Right lobe of liver (tissue), 6 donors: Measurements from ENCODE around the gene ST6GALNAC6. TPM values are rescaled to one million over a fixed set of nuclear protein-coding genes. Genes with fewer than 3 reads are reported as not detected.

Experiments
- ATAC-seq, 4 donors: fragments of 200-7000 bp; cut with Tn5 transposase; one replicate each; pipeline ENCODE4 v1.9.1; 2020; ENCODE audit warnings: mild to moderate bottlenecking in 4 of 4, moderate library complexity in 4 of 4
- DNase-seq, 3 donors: peaks; one replicate each; pipeline ENCODE4 v3.0.0-alpha.2; 2020
- H3K27ac ChIP-seq, 3 donors: fragments of 200-600 bp; one replicate each; pipeline ENCODE4 v1.8.0; 2022
- H3K27me3 ChIP-seq, 2 donors: fragments of 200-600 bp; one replicate each; pipeline ENCODE4 v1.8.0; 2022
- H3K36me3 ChIP-seq, 4 donors: fragments of 200-600 bp; sonication (generic) in 1 of 4; one replicate each; pipeline versions ENCODE4 v1.5.1 to v1.8.0; 2017 to 2022; ENCODE audit warnings: control low read depth in 1 of 4
- H3K4me1 ChIP-seq, 4 donors: fragments of 200-600 bp; sonication (generic) in 1 of 4; one replicate each; pipeline versions ENCODE4 v1.5.1 to v1.8.0; 2017 to 2022; ENCODE audit warnings: control low read depth in 1 of 4
- H3K4me3 ChIP-seq, 3 donors: fragments of 200-600 bp; one replicate each; pipeline ENCODE4 v1.8.0; 2022
- H3K9me3 ChIP-seq, 4 donors: fragments of 200-600 bp; sonication (generic) in 1 of 4; one replicate each; pipeline versions ENCODE4 v1.5.1 to v1.8.0; 2017 to 2022; ENCODE audit warnings: control low read depth in 1 of 4
- CTCF ChIP-seq, 4 donors: fragments of 200-600 bp in 3 of 4; fragments of 450-650 bp in 1 of 4; IDR thresholded peaks; one replicate each; pipeline versions ENCODE4 v1.5.1 to v1.8.0; 2016 to 2022; ENCODE audit warnings: antibody characterized with exemption in 4 of 4, mild to moderate bottlenecking in 2 of 4
- POLR2A ChIP-seq: fragments of 450-650 bp; IDR thresholded peaks from one replicate; pipeline ENCODE4 v1.6.1; 2017; ENCODE audit warnings: antibody characterized with exemption, mild to moderate bottlenecking
- WGBS: methylation state at CpG from one replicate; pipeline ENCODE4 v1.1.6; 2018; ENCODE audit warnings: low coverage, low lambda C conversion rate; ENCODE audit not compliant: insufficient coverage; ENCODE audit errors: missing lambda C conversion rate; 5-methylcytosine and 5-hydroxymethylcytosine counted together
- intact Hi-C, 2 donors: fragments of 100-400 bp; cut with DNase I; formaldehyde crosslinking; loops; one replicate each; pipeline versions ENCODE4 v1.11.2 to v1.14.1; 2022
- long read RNA-seq: library from polyadenylated mRNA; unstranded; transcript quantifications from one replicate; pipeline ENCODE4 v2.0.0, GENCODE V29; 2019
- total RNA-seq, 6 experiments: library from RNA; depleted of rRNA in 2 of 6; stranded (reverse); fragments of >200 nt in 2 of 6; fragmentation: NEBNext Ultra II Directional in 3 of 6; extraction: Animal tissue kit (Norgen Biotek cat#: 25700) in 3 of 6; gene quantifications; one replicate each; pipeline versions ENCODE4 v1.1.0 to v1.2.4, GENCODE V29; 2016 to 2023
- donor health status: DM: no; HTN: yes; CAD: no.
- donor health status: DM: no; HTN: no; CAD: no.
- donor health status: DM: no; HTN: no; CAD: no.
- donor health status: DM: no; HTN: yes; CAD: no.
- donor health status: DM: no; HTN: yes; CAD: no.

Gene ST6GALNAC6, protein sequence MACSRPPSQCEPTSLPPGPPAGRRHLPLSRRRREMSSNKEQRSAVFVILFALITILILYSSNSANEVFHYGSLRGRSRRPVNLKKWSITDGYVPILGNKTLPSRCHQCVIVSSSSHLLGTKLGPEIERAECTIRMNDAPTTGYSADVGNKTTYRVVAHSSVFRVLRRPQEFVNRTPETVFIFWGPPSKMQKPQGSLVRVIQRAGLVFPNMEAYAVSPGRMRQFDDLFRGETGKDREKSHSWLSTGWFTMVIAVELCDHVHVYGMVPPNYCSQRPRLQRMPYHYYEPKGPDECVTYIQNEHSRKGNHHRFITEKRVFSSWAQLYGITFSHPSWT
- 10 to 100 TPM; 22.5 to 40.3 (median 29.8) TPM for total RNA-seq
- long read RNA-seq, partial matches to known transcripts = 1 of 2 reads
- long read RNA-seq, other reads (novel, unspliced or antisense) = 0 of 2 reads

GRCh38 chr9:127899128-127899943, at the start of gene ST6GALNAC6:
ST6GALNAC6 (minus strand) TSS chr9:127899603; CDS start chr9:127897981, 1,622 bp downstream.
- Histone ChIP-seq H3K9me3 (no peaks in the 10 kb centered on the region), H3K4me3 (peak within 1 kb of the TSS; percentile 88 to 95 (median 93)), H3K27ac (peak within 1 kb of the TSS; percentile 67 to 93 (median 87)), H3K27me3 (no peaks in the 10 kb centered on the region), H3K36me3 (peaks cover 0 to 19% (median 14%) of the 10 kb centered on the region in 4 donors), H3K4me1 (peaks cover 0 to 36% (median 18%) of the 10 kb centered on the region in 4 donors)
- no CpG with 5 or more reads among the region's 89 CpGs for WGBS
- DNase-seq = peak; percentile 79 to 84 (median 83)
- peak; percentile 63 to 79 (median 74) for ATAC-seq
- TF ChIP-seq CTCF (IDR thresholded peaks at IDR 0.05) (peak in 1 of 4 donors; percentile 12), POLR2A (peak; percentile 62)
- intact Hi-C loops = no loop called here

- Histone ChIP-seq H3K4me1 (peaks cover 0 to 11% (median 7%) of the 10 kb centered on the region in 4 donors), H3K36me3 (peaks cover 0 to 31% (median 9%) of the 10 kb centered on the region in 4 donors), H3K9me3 (no peaks in the 10 kb centered on the region), H3K4me3 (no peak overlapping the region), H3K27ac (no peak overlapping the region), H3K27me3 (no peaks in the 10 kb centered on the region)
- no peak for ATAC-seq
- intact Hi-C loops = no loop called here
- DNase-seq = no peak
- TF ChIP-seq CTCF (IDR thresholded peaks at IDR 0.05) (no peak), POLR2A (no peak)
- 54% methylated on average over 3 of the region's 17 CpGs for WGBS
These were observed 48.7 kb upstream of the ST6GALNAC6 start for GRCh38 chr9:127947841-127948710.

DNA sequence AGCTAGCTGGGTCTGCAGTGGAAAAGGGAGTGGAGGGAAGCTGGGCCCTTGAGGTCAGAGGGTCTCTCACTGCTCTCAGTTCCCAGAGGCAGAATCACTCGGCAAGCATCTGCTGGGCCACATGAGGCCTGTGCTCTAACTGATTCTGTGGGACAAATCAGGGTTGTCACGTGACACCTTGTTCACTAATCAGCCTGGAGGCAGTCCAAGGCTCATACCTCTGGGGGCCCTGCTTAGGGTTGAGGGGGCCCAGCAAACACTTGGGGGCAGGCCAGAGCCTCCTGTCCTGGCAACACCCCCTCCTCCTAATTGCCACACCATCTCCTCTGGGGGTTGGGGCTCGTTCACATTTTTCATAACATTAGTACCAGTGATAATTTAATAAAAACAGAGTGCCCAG, 47.3 kb upstream of the ST6GALNAC6 start:
- no peak overlapping the region for H3K4me3 ChIP-seq
- DNase-seq (no peak), ATAC-seq (no peak)
- H3K27ac ChIP-seq = no peak overlapping the region
- no peaks in the 10 kb centered on the region for H3K27me3 ChIP-seq
- peaks cover 0 to 6% (median under 1%) of the 10 kb centered on the region in 4 donors for H3K4me1 ChIP-seq
- intact Hi-C loops = no loop called here
- peaks cover 0 to 45% (median 14%) of the 10 kb centered on the region in 4 donors for H3K36me3 ChIP-seq
- H3K9me3 ChIP-seq = no peaks in the 10 kb centered on the region
- WGBS = 67% methylated on average over 1 of the region's 3 CpGs
- TF ChIP-seq POLR2A (no peak), CTCF (IDR thresholded peaks at IDR 0.05) (no peak)

DNA sequence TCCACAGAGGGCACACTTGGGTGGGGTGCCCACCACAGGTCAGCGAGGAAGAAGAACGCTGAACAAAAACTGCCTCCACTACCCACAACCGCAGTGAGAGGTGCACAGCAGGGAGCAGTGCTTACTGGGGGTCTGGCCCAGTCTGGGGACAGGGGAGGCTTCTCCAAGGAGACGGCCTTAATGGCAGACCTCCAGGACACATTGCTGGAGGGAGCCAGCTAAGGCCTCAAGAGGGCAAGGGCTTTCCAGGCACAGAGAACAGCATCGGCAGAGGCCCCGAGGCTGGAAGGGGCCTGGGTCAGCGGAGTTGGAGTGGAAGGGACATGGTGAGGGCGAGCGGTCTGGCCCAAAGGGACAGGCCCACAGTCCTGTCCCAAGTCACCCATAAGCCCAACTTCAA, 46.5 kb upstream of the ST6GALNAC6 start:
- Histone ChIP-seq H3K4me3 (no peak overlapping the region), H3K9me3 (no peaks in the 10 kb centered on the region), H3K27me3 (no peaks in the 10 kb centered on the region), H3K27ac (no peak overlapping the region), H3K36me3 (peaks cover 0 to 47% (median 14%) of the 10 kb centered on the region in 4 donors), H3K4me1 (peaks cover 0 to 2% (median 0%) of the 10 kb centered on the region in 4 donors)
- intact Hi-C loops = no loop called here
- ATAC-seq (no peak), DNase-seq (no peak)
- no peak for TF ChIP-seq CTCF (IDR thresholded peaks at IDR 0.05)
- TF ChIP-seq POLR2A = no peak
- 95% methylated on average over 4 of the region's 9 CpGs for WGBS
